ENCODE results near the gene FHL2. TPM values are rescaled to one million over a fixed set of nuclear protein-coding genes. Genes with fewer than 3 reads are reported as not detected.

FHL2 gene
- total and polyA plus RNA-seq, 2 of the 13 experiments (the other 11 are each of a cell fraction or from before 2014, with no cell fraction given), result 1.9 to 74.8 TPM

- BruUV-seq (replicated peaks), result no TSS peak
- no peaks in the 10 kb centered on the region for H3K4me1 ChIP-seq (ENCODE audit: insufficient read depth, low read length)
- no peaks in the 10 kb centered on the region for H3K36me3 ChIP-seq (replicated peaks in 1 of 2; ENCODE audit: control insufficient read depth in 1 of 2, insufficient read depth in 2 of 2, low read length in 2 of 2)
- H3K27me3 ChIP-seq (ENCODE audit: control insufficient read depth in 1 of 2, insufficient read depth in 2 of 2, low read length in 2 of 2), result peaks cover 0 to 4% of the 10 kb centered on the region in 2 experiments; a peak in 1 of 5 replicates
- no peak overlapping the region for H3K9ac ChIP-seq (ENCODE audit: insufficient read depth, low read depth, low read length)
- no peaks in the 10 kb centered on the region for H3K9me3 ChIP-seq (ENCODE audit: low read length)
- in situ Hi-C loops (cut with HindIII; ENCODE audit: extremely low pct_ligation_motif_present, low pct_unique_long_range_greater_than_20kb) (no loop called here), intact Hi-C loops (cut with micrococcal nuclease; ENCODE audit: unreplicated experiment) (no loop called here)
- 41% methylated on average over 9 of the region's 9 CpGs for WGBS (ENCODE audit: low lambda C conversion rate)
- no peaks in the 10 kb centered on the region for H3K79me2 ChIP-seq (ENCODE audit: insufficient read depth, low read length)
- no peak for TF ChIP-seq ZNF256 (CRISPR knock-in tag; conservative IDR thresholded peaks at IDR 0.05)
- no peak for TF ChIP-seq NR0B2 (CRISPR knock-in tag; IDR thresholded peaks at IDR 0.05)
- TF ChIP-seq SALL2 (CRISPR knock-in tag; IDR thresholded peaks at IDR 0.05), result no peak
- no peak for TF ChIP-seq ZSCAN30 (CRISPR knock-in tag; IDR thresholded peaks at IDR 0.05)
- ATAC-seq, result no peak
- H2AFZ ChIP-seq (ENCODE audit: low read length), result no peak overlapping the region
- DNase-seq (ENCODE audit: low spot score), result no peak
- POLR2A ChIA-PET, result no interaction called here
- no peak overlapping the region for H3K4me2 ChIP-seq (ENCODE audit: low read depth, low read length)
- H3K4me3 ChIP-seq (replicated peaks in 1 of 3; ENCODE audit: insufficient read depth in 1 of 3, low read depth in 2 of 3, low read length in 3 of 3), result no peak overlapping the region
- H3K27ac ChIP-seq (ENCODE audit: extremely low read length, insufficient read depth, low read length), result no peak overlapping the region
- no peaks in the 10 kb centered on the region for H4K20me1 ChIP-seq (ENCODE audit: insufficient read depth, low read length)
- no peak for FAIRE-seq
- CTCF ChIA-PET (ENCODE audit: low intra/inter-chr PET ratio, low total read pairs), result no interaction called here
These were observed 47.1 kb upstream of the FHL2 start for GRCh38 chr2:105445976-105446375.

- Histone ChIP-seq H3K27ac (ENCODE audit: extremely low read length, insufficient read depth, low read length) (no peak overlapping the region), H3K4me1 (ENCODE audit: insufficient read depth, low read length) (no peaks in the 10 kb centered on the region), H3K36me3 (replicated peaks in 1 of 2; ENCODE audit: control insufficient read depth in 1 of 2, insufficient read depth in 2 of 2, low read length in 2 of 2) (no peaks in the 10 kb centered on the region), H3K9me3 (ENCODE audit: low read length) (no peaks in the 10 kb centered on the region), H2AFZ (ENCODE audit: low read length) (no peak overlapping the region), H4K20me1 (ENCODE audit: insufficient read depth, low read length) (no peaks in the 10 kb centered on the region), H3K27me3 (ENCODE audit: control insufficient read depth in 1 of 2, insufficient read depth in 2 of 2, low read length in 2 of 2) (peaks cover 0 to 4% of the 10 kb centered on the region in 2 experiments; a peak in 1 of 5 replicates), H3K79me2 (ENCODE audit: insufficient read depth, low read length) (no peaks in the 10 kb centered on the region), H3K4me3 (replicated peaks in 1 of 3; ENCODE audit: insufficient read depth in 1 of 3, low read depth in 2 of 3, low read length in 3 of 3) (no peak overlapping the region), H3K9ac (ENCODE audit: insufficient read depth, low read depth, low read length) (no peak overlapping the region), H3K4me2 (ENCODE audit: low read depth, low read length) (no peak overlapping the region)
- TF ChIP-seq MAFF (IDR thresholded peaks at IDR 0.05; ENCODE audit: low read depth, low read length), result peak; percentile 40; the same call in 1 of the 2 replicates
- TF ChIP-seq MAFK (conservative IDR thresholded peaks at IDR 0.05 in 1 of 2, IDR thresholded peaks at IDR 0.05 in 1 of 2; ENCODE audit: low read length in 2 of 2), result peak; percentile 15 to 64; a peak in 2 of 4 replicates
- no peak for TF ChIP-seq NFIB (CRISPR knock-in tag; IDR thresholded peaks at IDR 0.05; ENCODE audit: borderline replicate concordance)
- peak; percentile 75 for TF ChIP-seq ATF7 (IDR thresholded peaks at IDR 0.05)
- TF ChIP-seq ATF7 (CRISPR knock-in tag; IDR thresholded peaks at IDR 0.05), result no peak
- ChIA-PET CTCF (ENCODE audit: low intra/inter-chr PET ratio, low total read pairs) (no interaction called here), POLR2A (no interaction called here)
- FAIRE-seq (no peak), DNase-seq (ENCODE audit: low spot score) (no peak), ATAC-seq (no peak)
- 38% methylated on average over 5 of the region's 5 CpGs for WGBS (ENCODE audit: low lambda C conversion rate)
- in situ Hi-C loops (cut with HindIII; ENCODE audit: extremely low pct_ligation_motif_present, low pct_unique_long_range_greater_than_20kb), result no loop called here
- intact Hi-C loops (cut with micrococcal nuclease; ENCODE audit: unreplicated experiment), result no loop called here
- BruUV-seq (replicated peaks), result no TSS peak
These were observed 46.6 kb upstream of the FHL2 start for GRCh38 chr2:105445498-105445897.

All from HepG2 (cell line).